ENCODE measurements around the gene CBLIF.

DNA sequence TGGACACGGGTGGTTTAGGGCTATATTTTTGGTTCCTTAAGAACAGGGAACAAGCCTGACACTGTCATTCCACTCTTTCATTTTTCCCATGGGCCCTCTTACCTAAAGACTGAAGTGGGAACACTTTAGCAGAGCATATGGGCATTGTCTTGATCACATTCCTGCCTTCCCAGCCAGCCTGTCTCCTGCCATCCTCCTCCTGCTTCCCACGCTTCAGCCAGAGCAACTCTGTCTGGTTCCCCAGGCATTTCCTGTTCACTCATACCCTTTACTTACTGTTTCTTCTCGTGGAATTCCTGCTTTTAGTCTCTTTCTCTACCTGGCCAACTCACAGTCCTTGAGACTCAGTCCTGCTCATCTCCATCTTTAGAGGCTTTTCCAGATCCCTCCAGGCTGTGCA lies 57.5 kb downstream of the CBLIF start:
- TF ChIP-seq CTCF (IDR thresholded peaks at IDR 0.05) (no peak), POLR2AphosphoS5 (IDR thresholded peaks at IDR 0.05; ENCODE audit: insufficient read depth in 1 of 2, low read depth in 1 of 2) (no peak)
